PFSK-1 (cell line): ENCODE measurements around the gene BANF2.

Experiments
- POLR2AphosphoS5 ChIP-seq: IDR thresholded peaks from 2 replicates; pipeline ENCODE4 v1.6.1; 2012; ENCODE audit warnings: low read depth, mild to moderate bottlenecking, control low read depth, low read length, moderate library complexity
- REST ChIP-seq, 2 experiments: IDR thresholded peaks; 2 replicates each; pipeline versions ENCODE4 v1.6.1 to v1.8.0; 2011 to 2012; ENCODE audit warnings: low read depth in 2 of 2, low read length in 2 of 2, control low read depth in 1 of 2, inconsistent platforms in 1 of 2, mild to moderate bottlenecking in 1 of 2, moderate library complexity in 1 of 2; ENCODE audit not compliant: insufficient read depth in 1 of 2

- no peak for TF ChIP-seq POLR2AphosphoS5
- no peak for TF ChIP-seq REST (IDR thresholded peaks at IDR 0.05; ENCODE audit: insufficient read depth in 1 of 2, low read depth in 2 of 2, low read length in 2 of 2)
These were observed 68.5 kb downstream of the BANF2 start for GRCh38 chr20:17768271-17768670.
